ENCODE data around the gene TMEM192.

TMEM192 gene

DNA sequence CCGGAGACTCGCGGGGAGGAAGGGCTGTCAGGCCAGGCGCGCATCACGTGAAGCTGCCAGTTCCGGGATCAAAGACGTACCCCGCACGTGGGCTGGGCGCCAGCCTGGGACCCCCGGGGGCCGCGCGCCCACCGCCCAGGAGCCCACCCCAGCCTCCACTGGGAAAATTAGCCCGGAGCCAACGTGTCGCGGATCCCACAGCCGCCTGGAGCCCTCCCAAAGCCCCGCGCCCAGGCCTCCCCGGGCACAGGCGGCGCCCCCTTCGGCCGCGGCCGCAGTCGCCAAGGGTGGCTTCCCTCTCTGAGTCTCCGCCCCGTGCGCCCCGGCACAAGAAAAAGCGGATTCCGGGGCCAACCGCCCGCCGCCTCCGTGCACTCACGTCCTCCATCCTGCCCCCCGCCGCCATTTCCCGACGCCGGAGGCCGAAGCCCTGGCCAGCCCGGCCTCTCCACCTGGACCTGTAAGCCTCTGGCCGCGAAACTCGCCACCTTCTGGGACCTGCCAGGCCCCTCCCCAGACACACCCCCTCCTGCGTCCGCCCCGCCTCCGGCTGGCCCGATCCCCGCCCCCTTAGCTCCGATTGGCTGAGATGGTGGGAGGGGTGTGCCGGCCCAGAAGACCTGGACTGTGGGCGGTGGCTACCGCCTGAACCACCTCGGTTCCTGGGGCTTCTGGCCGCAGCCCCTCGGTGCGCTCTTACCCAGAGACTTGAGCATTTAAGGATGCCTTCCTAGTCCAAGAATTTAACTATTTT lies at the start of gene TMEM192:
Gene TMEM192 (minus strand): TSS at position 493 of the 754 bp plus-strand sequence. CDS start 87 bp downstream, at position 406.
- TF ChIP-seq, protein P1, sequence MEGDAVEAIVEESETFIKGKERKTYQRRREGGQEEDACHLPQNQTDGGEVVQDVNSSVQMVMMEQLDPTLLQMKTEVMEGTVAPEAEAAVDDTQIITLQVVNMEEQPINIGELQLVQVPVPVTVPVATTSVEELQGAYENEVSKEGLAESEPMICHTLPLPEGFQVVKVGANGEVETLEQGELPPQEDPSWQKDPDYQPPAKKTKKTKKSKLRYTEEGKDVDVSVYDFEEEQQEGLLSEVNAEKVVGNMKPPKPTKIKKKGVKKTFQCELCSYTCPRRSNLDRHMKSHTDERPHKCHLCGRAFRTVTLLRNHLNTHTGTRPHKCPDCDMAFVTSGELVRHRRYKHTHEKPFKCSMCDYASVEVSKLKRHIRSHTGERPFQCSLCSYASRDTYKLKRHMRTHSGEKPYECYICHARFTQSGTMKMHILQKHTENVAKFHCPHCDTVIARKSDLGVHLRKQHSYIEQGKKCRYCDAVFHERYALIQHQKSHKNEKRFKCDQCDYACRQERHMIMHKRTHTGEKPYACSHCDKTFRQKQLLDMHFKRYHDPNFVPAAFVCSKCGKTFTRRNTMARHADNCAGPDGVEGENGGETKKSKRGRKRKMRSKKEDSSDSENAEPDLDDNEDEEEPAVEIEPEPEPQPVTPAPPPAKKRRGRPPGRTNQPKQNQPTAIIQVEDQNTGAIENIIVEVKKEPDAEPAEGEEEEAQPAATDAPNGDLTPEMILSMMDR (IDR thresholded peaks at IDR 0.05; ENCODE audit: extremely low read depth, insufficient read depth, missing control alignments), result peak; percentile 49
- peak; percentile 96 for DNase-seq (ENCODE audit: low spot score)
- in situ Hi-C loops (cut with MboI; ENCODE audit: low pct_unique_long_range_greater_than_20kb, low sequenced_read_pairs, unreplicated experiment), result no loop called here

DNA sequence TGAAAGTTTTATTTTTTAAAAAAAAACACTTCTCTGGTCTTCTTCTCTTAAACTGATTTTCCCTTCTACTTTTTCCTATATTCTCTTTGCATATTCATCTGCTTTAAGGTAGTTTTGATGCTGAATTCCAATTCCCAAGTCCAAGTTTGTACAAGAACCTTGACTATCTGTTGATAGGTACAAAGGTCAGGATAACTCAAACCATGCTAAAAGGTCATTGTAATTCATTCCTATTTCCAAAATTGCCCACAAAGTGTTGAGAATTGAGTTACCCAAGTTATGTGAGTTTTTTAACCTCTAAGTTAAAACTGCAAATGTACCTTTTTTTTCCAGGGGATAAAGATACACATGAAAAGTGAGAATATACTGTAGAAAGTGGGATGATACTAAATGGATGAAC lies 46.1 kb upstream of the TMEM192 start:
- in situ Hi-C loops (cut with MboI; ENCODE audit: low pct_unique_long_range_greater_than_20kb, low sequenced_read_pairs, unreplicated experiment), result no loop called here
- TF ChIP-seq, protein P1 (IDR thresholded peaks at IDR 0.05; ENCODE audit: extremely low read depth, insufficient read depth, missing control alignments), result no peak
- no peak for DNase-seq (ENCODE audit: low spot score)

DNA sequence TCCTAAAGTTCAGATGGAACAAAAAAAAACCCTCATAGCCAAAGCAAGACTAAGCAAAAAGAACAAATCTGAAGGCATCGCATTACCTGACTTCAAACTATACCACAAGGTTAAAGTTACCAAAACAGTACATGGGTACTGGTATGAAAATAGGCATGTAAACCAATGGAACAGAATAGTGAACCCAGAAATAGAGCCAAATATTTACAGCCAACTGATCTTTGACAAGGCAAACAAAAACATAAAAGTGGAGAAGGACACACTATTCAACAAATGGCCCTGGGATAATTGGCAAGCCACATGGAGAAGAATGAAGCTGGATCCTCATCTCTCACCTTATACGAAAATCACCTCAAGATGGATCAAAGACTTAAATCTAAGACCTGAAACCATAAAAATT lies 44.2 kb upstream of the TMEM192 start:
- no peak for DNase-seq (ENCODE audit: low spot score)
- TF ChIP-seq, protein P1 (IDR thresholded peaks at IDR 0.05; ENCODE audit: extremely low read depth, insufficient read depth, missing control alignments), result no peak
- in situ Hi-C loops (cut with MboI; ENCODE audit: low pct_unique_long_range_greater_than_20kb, low sequenced_read_pairs, unreplicated experiment), result no loop called here

DNA sequence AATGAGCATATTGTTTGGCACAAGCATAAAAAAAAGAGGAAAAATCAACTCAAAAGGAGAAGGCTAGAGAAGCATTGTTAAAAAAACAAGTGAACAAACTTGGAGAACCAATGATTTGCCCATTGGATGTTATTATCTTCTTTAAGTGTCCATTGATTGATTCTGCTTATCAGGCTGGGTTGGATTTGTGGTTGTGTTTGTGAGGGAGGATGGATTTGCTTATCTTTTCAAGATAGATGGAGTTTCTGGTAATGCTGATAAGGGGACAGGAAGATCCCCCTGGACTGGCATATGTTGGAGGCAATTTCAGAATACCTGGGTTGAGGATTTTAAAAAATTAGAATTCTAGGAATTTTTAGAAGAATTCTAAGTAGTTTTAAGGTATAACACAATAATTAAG lies 41.8 kb upstream of the TMEM192 start:
- in situ Hi-C loops (cut with MboI; ENCODE audit: low pct_unique_long_range_greater_than_20kb, low sequenced_read_pairs, unreplicated experiment), result no loop called here
- DNase-seq (ENCODE audit: low spot score), result no peak
- TF ChIP-seq, protein P1 (IDR thresholded peaks at IDR 0.05; ENCODE audit: extremely low read depth, insufficient read depth, missing control alignments), result no peak

DNA sequence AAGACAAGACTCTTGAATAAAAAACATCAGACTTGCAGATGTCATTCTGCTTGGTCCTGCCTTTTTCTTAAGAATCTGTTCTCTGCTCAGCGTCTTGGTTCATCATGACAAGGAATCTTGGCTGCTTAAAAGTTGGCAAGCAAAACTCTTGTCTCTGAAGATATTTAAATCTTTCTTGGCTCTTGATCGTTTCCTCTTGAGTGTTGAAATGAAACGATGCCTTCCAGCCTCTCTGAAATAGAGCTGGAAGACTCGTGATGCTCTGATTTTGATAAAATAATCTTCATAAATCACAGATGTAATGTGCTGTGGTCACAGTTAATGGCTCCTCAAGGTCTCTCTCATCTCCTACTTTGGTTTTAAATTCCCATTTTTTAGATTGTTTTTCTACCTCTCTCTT lies 39.9 kb upstream of the TMEM192 start:
- no peak for DNase-seq (ENCODE audit: low spot score)
- in situ Hi-C loops (cut with MboI; ENCODE audit: low pct_unique_long_range_greater_than_20kb, low sequenced_read_pairs, unreplicated experiment), result no loop called here
- TF ChIP-seq, protein P1 (IDR thresholded peaks at IDR 0.05; ENCODE audit: extremely low read depth, insufficient read depth, missing control alignments), result no peak

DNA sequence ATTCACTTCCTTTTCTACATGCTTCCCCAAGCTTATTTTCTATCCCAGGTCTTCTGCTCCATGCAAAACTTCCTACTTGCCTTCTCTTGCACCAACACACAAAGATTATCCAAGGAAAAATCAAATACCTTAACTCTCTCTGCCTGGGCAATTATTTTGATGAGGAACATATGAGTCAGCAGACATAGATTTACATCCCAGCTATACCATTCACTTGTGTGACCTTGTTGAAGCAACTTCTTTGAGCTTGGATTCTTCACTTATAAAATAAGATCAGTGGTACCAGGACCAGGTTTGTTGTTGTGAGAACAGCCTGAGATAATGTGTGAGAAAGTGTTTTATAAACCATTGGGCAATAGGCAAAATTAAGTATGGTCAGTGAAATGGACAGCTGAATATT lies 39.1 kb upstream of the TMEM192 start:
- TF ChIP-seq, protein P1 (IDR thresholded peaks at IDR 0.05; ENCODE audit: extremely low read depth, insufficient read depth, missing control alignments), result no peak
- in situ Hi-C loops (cut with MboI; ENCODE audit: low pct_unique_long_range_greater_than_20kb, low sequenced_read_pairs, unreplicated experiment), result no loop called here
- no peak for DNase-seq (ENCODE audit: low spot score)
